ENCODE measurements around the gene SDR42E2.
"Not testable (repeated sequence)": the region's sequence is repeated elsewhere in the genome, so short reads cannot be mapped to it uniquely, and the experiment has no call there.

GRCh38 chr16:22153078-22153477, 9.2 kb upstream of the SDR42E2 start:
- TF ChIP-seq SPI1 (IDR thresholded peaks at IDR 0.05; ENCODE audit: low read depth, low read length); POLR2A (IDR thresholded peaks at IDR 0.05; ENCODE audit: low read depth, low read length); POU2F2 (IDR thresholded peaks at IDR 0.05; ENCODE audit: low read depth, low read length); POLR2AphosphoS5 (IDR thresholded peaks at IDR 0.05; ENCODE audit: low read depth, low read length); PAX5 (IDR thresholded peaks at IDR 0.05; ENCODE audit: insufficient read depth, low read length, severe bottlenecking): not testable (repeated sequence)
